PC-9 (cell line): ENCODE data around the gene MYH3. TPM values are rescaled to one million over a fixed set of nuclear protein-coding genes. Genes with fewer than 3 reads are reported as not detected.

Experiments
- BruUV-seq: library from RNA; stranded (reverse); fragments of 400-500 nt; replicated peaks from 2 replicates; lab custom pipeline; 2021; lab: Mats Ljungman, UMichigan
- CTCF ChIA-PET: fragments of 300-600 bp; sonication (Branson Sonifier 250); formaldehyde crosslinking; loops from one replicate; lab custom pipeline; 2022; ENCODE audit warnings: antibody characterized with exemption; lab: Charles Lee
- POLR2A ChIA-PET: fragments of 300-600 bp; sonication (Branson Sonifier 250); formaldehyde crosslinking; loops from one replicate; lab custom pipeline; 2022; ENCODE audit warnings: antibody characterized with exemption; ENCODE audit not compliant: unreplicated experiment; lab: Charles Lee
- DNase-seq, 2 experiments: peaks; one replicate each; pipeline versions ENCODE4 v3.0.0 to v3.0.0-alpha.2; 2015 to 2022; ENCODE audit warnings: mixed read lengths in 1 of 2
- H2AFZ ChIP-seq: fragments of 200-600 bp; sonication (generic); 2 replicates; pipeline ENCODE4 v1.8.1; 2017; ENCODE audit warnings: antibody characterized with exemption
- H3F3A ChIP-seq: fragments of 200-600 bp; sonication (generic); 2 replicates; pipeline ENCODE4 v1.8.1; 2017; ENCODE audit warnings: antibody characterized with exemption, mild to moderate bottlenecking, low read depth; ENCODE audit not compliant: insufficient read depth
- H3K27ac ChIP-seq: fragments of 200-600 bp; sonication (generic); 2 replicates; pipeline ENCODE4 v1.6.1; 2016; ENCODE audit warnings: mixed run types
- H3K27me3 ChIP-seq: fragments of 200-600 bp; sonication (generic); 2 replicates; pipeline ENCODE4 v1.6.1; 2016; ENCODE audit warnings: low read depth, mixed run types; ENCODE audit not compliant: insufficient read depth
- H3K36me3 ChIP-seq: fragments of 200-600 bp; sonication (generic); 2 replicates; pipeline ENCODE4 v1.6.1; 2016; ENCODE audit warnings: low read depth, mixed run types
- H3K4me1 ChIP-seq: fragments of 200-600 bp; sonication (generic); replicated peaks from 2 replicates; pipeline ENCODE4 v1.6.1; 2016; ENCODE audit warnings: mixed run types; ENCODE audit not compliant: insufficient read depth
- H3K4me2 ChIP-seq: fragments of 200-600 bp; sonication (generic); 2 replicates; pipeline ENCODE4 v1.6.1; 2017; ENCODE audit warnings: mixed run types
- H3K4me3 ChIP-seq: fragments of 200-600 bp; sonication (generic); 2 replicates; pipeline ENCODE4 v1.6.1; 2016; ENCODE audit warnings: mixed run types
- H3K79me2 ChIP-seq: fragments of 200-600 bp; sonication (generic); 2 replicates; pipeline ENCODE4 v1.6.1; 2017; ENCODE audit warnings: low read depth, mixed run types
- H3K9me2 ChIP-seq: fragments of 200-600 bp; sonication (generic); 2 replicates; pipeline ENCODE4 v1.8.1; 2017; ENCODE audit warnings: mild to moderate bottlenecking; ENCODE audit not compliant: insufficient read depth
- H3K9me3 ChIP-seq: fragments of 200-600 bp; sonication (generic); 2 replicates; pipeline ENCODE4 v1.8.1; 2016; ENCODE audit warnings: low read depth; ENCODE audit not compliant: insufficient read depth
- H4K20me1 ChIP-seq: fragments of 200-600 bp; sonication (generic); 2 replicates; pipeline ENCODE4 v1.8.1; 2017; ENCODE audit not compliant: insufficient read depth
- EZH2 ChIP-seq: fragments of 200-600 bp; sonication (generic); IDR thresholded peaks from 2 replicates; pipeline ENCODE4 v1.8.0; 2017; ENCODE audit warnings: antibody characterized with exemption, low read depth
- intact Hi-C: fragments of 100-400 bp; cut with micrococcal nuclease; formaldehyde crosslinking; loops from one replicate; pipeline ENCODE4 v1.10.0; 2022; ENCODE audit not compliant: unreplicated experiment
- total RNA-seq: library from RNA; stranded (reverse); gene quantifications from 2 replicates; pipeline ENCODE4 v1.2.3, GENCODE V29; 2021
- TF ChIP-seq, protein P1 (sequence below): fragments of 200-600 bp; sonication (generic); conservative IDR thresholded peaks from 2 replicates; pipeline ENCODE4 v1.6.1; 2017; ENCODE audit warnings: mixed run types, antibody characterized with exemption, mild to moderate bottlenecking, moderate library complexity

Gene MYH3
- total RNA-seq, 1 experiment from 2014 or later = 0.07 TPM

DNA sequence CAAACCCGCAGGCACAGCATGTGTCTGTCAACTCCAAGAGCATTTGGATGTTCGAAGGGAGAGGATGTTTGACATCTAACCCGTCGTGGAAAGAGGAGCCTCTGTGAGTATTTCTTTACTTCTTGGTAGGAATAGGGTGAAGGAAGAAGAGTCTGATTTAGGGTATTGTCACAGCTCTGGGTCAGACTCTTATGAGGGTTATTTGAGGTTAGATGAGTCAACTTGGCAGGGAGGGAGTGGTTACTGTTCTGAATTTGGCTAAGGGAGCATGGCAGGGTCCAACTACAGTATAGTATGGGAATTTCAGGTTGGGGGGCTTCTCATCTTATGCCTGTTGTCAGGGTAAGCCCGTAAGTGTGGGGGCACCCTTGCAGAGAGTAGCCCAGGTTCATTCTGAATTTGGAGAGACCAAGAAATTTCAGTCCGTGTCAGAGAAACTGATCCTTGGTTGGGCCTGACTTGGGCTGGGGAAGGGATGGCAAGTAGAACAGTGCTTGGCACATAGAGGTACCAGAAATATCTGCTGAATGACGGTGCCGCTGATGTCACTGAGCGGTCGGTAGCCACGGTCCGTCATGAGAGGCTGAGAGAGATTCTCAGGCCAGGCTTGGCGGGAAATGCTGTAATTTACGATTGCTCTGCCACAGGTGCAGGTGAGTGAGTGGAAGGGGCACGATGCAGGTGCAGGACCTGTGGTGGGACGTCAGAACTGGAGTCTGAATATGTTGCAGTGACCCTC lies 43.2 kb downstream of the MYH3 start:
- no TSS peak for BruUV-seq
- no peak for TF ChIP-seq EZH2
- TF ChIP-seq, protein P1, sequence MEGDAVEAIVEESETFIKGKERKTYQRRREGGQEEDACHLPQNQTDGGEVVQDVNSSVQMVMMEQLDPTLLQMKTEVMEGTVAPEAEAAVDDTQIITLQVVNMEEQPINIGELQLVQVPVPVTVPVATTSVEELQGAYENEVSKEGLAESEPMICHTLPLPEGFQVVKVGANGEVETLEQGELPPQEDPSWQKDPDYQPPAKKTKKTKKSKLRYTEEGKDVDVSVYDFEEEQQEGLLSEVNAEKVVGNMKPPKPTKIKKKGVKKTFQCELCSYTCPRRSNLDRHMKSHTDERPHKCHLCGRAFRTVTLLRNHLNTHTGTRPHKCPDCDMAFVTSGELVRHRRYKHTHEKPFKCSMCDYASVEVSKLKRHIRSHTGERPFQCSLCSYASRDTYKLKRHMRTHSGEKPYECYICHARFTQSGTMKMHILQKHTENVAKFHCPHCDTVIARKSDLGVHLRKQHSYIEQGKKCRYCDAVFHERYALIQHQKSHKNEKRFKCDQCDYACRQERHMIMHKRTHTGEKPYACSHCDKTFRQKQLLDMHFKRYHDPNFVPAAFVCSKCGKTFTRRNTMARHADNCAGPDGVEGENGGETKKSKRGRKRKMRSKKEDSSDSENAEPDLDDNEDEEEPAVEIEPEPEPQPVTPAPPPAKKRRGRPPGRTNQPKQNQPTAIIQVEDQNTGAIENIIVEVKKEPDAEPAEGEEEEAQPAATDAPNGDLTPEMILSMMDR = no peak
- Histone ChIP-seq H3K27ac (no peak overlapping the region), H3K4me1 (no peaks in the 10 kb centered on the region), H3F3A (no peaks in the 10 kb centered on the region), H3K79me2 (no peaks in the 10 kb centered on the region), H3K9me3 (no peaks in the 10 kb centered on the region), H4K20me1 (no peaks in the 10 kb centered on the region), H2AFZ (no peak overlapping the region), H3K27me3 (peaks cover 8% of the 10 kb centered on the region; the same call in 1 of the 2 replicates), H3K4me2 (no peak overlapping the region), H3K36me3 (no peaks in the 10 kb centered on the region), H3K9me2 (no peaks in the 10 kb centered on the region), H3K4me3 (no peak overlapping the region)
- no peak for DNase-seq
- ChIA-PET POLR2A (no interaction called here), CTCF (interaction anchor here (0.6 to 1.0 kb wide), 3 partner anchors 33 to 863 kb away, joined by 3 to 4 read pairs (median 3); no protein-coding TSS in a partner anchor)
- intact Hi-C loops = loop anchor here (1.0 to 10.0 kb wide), 3 partner anchors 287 to 889 kb away; no protein-coding TSS in a partner anchor

DNA sequence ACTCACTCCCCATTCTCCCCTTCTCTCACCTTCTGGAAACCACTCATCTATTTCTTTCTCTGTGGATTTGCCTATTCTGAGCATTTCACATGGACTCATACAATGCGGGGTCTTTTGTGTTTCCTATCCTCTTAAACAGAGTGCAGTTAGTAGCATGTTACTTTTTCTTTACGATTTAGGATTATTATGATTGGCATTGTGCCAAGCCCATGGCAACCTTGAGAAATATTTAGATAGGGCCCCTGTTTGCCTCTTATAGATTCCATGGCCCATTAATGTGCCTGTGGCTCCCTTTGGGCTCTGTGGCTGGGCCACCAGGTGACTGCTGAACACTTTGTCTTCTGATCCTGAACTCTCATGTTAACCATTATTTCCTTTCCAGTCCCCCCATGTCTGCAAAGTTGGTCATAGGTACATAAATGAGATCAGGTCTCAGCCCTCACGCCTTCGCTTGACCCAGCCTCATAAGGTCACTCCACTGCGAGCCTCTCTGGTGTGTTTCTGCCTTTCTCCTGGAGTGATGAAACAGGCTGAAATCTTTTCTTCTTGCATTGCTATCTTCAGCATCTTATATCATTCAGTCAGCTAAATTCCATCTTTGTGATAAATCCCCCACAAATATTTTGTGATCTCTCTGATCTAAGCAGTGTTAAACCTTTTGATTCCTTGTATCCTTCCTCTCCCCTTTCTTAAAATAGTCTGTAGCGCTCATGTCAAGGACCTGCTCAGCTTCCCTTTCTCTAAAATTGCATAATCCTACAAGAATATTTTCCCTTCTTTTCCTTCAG lies 44.0 kb downstream of the MYH3 start:
- no peaks in the 10 kb centered on the region for H3K36me3 ChIP-seq
- no peak for TF ChIP-seq EZH2
- TF ChIP-seq, protein P1 = no peak
- H3K4me2 ChIP-seq = no peak overlapping the region
- H3K79me2 ChIP-seq = no peaks in the 10 kb centered on the region
- POLR2A ChIA-PET = no interaction called here
- DNase-seq = no peak
- intact Hi-C loops = loop anchor here (10.0 kb wide), 2 partner anchors 318 to 888 kb away; no protein-coding TSS in a partner anchor
- no peaks in the 10 kb centered on the region for H4K20me1 ChIP-seq
- H3K9me2 ChIP-seq = no peaks in the 10 kb centered on the region
- H3K27ac ChIP-seq = no peak overlapping the region
- H3K4me1 ChIP-seq = no peaks in the 10 kb centered on the region
- no peak overlapping the region for H2AFZ ChIP-seq
- no peaks in the 10 kb centered on the region for H3K9me3 ChIP-seq
- CTCF ChIA-PET = interaction anchor here (0.6 kb wide), 1 partner anchor 7 kb away, joined by 4 read pairs; no protein-coding TSS in a partner anchor
- BruUV-seq = no TSS peak
- H3K27me3 ChIP-seq = peaks cover 8% of the 10 kb centered on the region; the same call in 1 of the 2 replicates
- H3K4me3 ChIP-seq = no peak overlapping the region
- H3F3A ChIP-seq = no peaks in the 10 kb centered on the region

DNA sequence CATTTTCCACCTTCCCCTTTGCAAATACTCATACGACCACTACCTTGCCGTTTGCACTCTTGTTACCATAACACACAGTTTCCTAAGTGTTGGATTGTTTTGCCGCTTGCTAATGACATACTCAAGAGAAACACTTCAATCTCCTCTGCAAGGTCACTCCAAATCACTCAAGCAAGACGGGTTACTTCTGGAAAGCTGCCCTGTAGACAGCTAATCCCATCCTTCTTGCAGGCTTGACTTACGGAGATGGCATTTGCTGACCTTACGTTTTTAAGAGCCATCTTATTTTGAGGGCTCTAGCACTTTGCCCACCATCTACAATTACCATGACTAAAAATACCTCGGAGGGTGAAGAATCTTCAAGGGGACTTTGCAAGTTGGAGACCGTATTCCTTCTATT lies 46.2 kb downstream of the MYH3 start:
- Histone ChIP-seq H3K4me3 (no peak overlapping the region), H3F3A (no peaks in the 10 kb centered on the region), H4K20me1 (no peaks in the 10 kb centered on the region), H3K79me2 (no peaks in the 10 kb centered on the region), H2AFZ (no peak overlapping the region), H3K36me3 (no peaks in the 10 kb centered on the region), H3K9me2 (no peaks in the 10 kb centered on the region), H3K27me3 (peaks cover 8% of the 10 kb centered on the region; the same call in 1 of the 2 replicates), H3K4me1 (no peaks in the 10 kb centered on the region), H3K9me3 (no peaks in the 10 kb centered on the region), H3K27ac (no peak overlapping the region), H3K4me2 (no peak overlapping the region)
- intact Hi-C loops = loop anchor here (10.0 kb wide), 2 partner anchors 316 to 886 kb away; no protein-coding TSS in a partner anchor
- DNase-seq = no peak
- POLR2A ChIA-PET = no interaction called here
- CTCF ChIA-PET = no interaction called here
- TF ChIP-seq, protein P1 = no peak
- TF ChIP-seq EZH2 = no peak
- BruUV-seq = no TSS peak
